Measurements from ENCODE around the gene TRPT1.
A peak's percentile ranks its signal among the peaks of the same experiment; 100 is the strongest.

TRPT1 gene

DNA sequence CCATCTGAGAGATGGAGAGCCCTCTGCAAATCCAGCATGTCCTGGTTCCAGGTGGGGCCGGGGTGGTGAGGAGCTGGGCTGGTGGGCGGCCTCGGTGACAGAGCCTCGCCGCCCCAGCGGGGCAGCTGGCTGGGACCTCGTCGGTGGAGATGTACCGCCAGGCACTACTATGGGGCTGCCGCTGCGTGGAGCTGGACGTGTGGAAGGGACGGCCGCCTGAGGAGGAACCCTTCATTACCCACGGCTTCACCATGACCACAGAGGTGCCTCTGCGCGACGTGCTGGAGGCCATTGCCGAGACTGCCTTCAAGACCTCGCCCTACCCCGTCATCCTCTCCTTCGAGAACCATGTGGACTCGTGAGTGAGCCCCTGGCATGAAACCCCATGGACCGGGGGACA is 32.4 kb upstream of the TRPT1 start (continued):
- TF ChIP-seq, protein P1, sequence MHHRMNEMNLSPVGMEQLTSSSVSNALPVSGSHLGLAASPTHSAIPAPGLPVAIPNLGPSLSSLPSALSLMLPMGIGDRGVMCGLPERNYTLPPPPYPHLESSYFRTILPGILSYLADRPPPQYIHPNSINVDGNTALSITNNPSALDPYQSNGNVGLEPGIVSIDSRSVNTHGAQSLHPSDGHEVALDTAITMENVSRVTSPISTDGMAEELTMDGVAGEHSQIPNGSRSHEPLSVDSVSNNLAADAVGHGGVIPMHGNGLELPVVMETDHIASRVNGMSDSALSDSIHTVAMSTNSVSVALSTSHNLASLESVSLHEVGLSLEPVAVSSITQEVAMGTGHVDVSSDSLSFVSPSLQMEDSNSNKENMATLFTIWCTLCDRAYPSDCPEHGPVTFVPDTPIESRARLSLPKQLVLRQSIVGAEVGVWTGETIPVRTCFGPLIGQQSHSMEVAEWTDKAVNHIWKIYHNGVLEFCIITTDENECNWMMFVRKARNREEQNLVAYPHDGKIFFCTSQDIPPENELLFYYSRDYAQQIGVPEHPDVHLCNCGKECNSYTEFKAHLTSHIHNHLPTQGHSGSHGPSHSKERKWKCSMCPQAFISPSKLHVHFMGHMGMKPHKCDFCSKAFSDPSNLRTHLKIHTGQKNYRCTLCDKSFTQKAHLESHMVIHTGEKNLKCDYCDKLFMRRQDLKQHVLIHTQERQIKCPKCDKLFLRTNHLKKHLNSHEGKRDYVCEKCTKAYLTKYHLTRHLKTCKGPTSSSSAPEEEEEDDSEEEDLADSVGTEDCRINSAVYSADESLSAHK (tag by site-specific recombination; IDR thresholded peaks at IDR 0.05): no peak
- TF ChIP-seq ZSCAN30 (tag by site-specific recombination; IDR thresholded peaks at IDR 0.05): no peak
- TF ChIP-seq, protein P2, sequence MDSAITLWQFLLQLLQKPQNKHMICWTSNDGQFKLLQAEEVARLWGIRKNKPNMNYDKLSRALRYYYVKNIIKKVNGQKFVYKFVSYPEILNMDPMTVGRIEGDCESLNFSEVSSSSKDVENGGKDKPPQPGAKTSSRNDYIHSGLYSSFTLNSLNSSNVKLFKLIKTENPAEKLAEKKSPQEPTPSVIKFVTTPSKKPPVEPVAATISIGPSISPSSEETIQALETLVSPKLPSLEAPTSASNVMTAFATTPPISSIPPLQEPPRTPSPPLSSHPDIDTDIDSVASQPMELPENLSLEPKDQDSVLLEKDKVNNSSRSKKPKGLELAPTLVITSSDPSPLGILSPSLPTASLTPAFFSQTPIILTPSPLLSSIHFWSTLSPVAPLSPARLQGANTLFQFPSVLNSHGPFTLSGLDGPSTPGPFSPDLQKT (IDR thresholded peaks at IDR 0.05; ENCODE audit: borderline replicate concordance, low read depth, low read length): no peak

DNA sequence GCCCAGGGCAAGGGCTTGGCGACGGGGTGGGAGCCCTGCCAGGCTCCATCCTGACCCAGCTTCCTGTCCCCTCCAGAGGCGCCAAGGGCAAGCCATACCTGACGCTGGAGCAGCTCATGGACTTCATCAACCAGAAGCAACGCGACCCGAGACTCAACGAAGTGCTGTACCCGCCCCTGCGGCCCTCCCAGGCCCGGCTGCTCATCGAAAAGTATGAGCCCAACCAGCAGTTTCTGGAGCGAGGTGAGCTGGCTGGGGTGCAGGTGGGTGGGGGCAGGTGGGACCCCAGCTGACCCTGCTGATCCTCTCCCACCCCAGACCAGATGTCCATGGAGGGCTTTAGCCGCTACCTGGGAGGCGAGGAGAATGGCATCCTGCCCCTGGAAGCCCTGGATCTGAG is 30.3 kb upstream of the TRPT1 start:
- ChIA-PET CTCF (interaction anchor here (0.6 to 0.8 kb wide), 3 partner anchors 12 to 87 kb away, joined by 3 to 5 read pairs (median 3); no protein-coding TSS in a partner anchor), POLR2A (interaction anchor here (0.9 to 1.6 kb wide), 4 partner anchors 12 to 15 kb away, joined by 3 to 6 read pairs (median 4); no protein-coding TSS in a partner anchor)
- Histone ChIP-seq H3K36me3 (ENCODE audit: control insufficient read depth in 2 of 2, insufficient read depth in 1 of 2, low read length in 2 of 2) (peaks cover 0 to 57% of the 10 kb centered on the region in 2 experiments; a peak in 2 of 3 replicates), H3K4me1 (ENCODE audit: control insufficient read depth, insufficient read depth, low read length) (peaks cover 5% of the 10 kb centered on the region), H3K4me3 (ENCODE audit: low read depth, low read length) (no peak overlapping the region), H3K9me3 (ENCODE audit: control insufficient read depth, insufficient read depth, low read depth, low read length) (no peaks in the 10 kb centered on the region), H3K27ac (ENCODE audit: extremely low read depth, low read depth, low read length) (no peak overlapping the region)
- TF ChIP-seq MYNN (tag by site-specific recombination; IDR thresholded peaks at IDR 0.05; ENCODE audit: borderline replicate concordance): no peak
- TF ChIP-seq, protein P3, sequence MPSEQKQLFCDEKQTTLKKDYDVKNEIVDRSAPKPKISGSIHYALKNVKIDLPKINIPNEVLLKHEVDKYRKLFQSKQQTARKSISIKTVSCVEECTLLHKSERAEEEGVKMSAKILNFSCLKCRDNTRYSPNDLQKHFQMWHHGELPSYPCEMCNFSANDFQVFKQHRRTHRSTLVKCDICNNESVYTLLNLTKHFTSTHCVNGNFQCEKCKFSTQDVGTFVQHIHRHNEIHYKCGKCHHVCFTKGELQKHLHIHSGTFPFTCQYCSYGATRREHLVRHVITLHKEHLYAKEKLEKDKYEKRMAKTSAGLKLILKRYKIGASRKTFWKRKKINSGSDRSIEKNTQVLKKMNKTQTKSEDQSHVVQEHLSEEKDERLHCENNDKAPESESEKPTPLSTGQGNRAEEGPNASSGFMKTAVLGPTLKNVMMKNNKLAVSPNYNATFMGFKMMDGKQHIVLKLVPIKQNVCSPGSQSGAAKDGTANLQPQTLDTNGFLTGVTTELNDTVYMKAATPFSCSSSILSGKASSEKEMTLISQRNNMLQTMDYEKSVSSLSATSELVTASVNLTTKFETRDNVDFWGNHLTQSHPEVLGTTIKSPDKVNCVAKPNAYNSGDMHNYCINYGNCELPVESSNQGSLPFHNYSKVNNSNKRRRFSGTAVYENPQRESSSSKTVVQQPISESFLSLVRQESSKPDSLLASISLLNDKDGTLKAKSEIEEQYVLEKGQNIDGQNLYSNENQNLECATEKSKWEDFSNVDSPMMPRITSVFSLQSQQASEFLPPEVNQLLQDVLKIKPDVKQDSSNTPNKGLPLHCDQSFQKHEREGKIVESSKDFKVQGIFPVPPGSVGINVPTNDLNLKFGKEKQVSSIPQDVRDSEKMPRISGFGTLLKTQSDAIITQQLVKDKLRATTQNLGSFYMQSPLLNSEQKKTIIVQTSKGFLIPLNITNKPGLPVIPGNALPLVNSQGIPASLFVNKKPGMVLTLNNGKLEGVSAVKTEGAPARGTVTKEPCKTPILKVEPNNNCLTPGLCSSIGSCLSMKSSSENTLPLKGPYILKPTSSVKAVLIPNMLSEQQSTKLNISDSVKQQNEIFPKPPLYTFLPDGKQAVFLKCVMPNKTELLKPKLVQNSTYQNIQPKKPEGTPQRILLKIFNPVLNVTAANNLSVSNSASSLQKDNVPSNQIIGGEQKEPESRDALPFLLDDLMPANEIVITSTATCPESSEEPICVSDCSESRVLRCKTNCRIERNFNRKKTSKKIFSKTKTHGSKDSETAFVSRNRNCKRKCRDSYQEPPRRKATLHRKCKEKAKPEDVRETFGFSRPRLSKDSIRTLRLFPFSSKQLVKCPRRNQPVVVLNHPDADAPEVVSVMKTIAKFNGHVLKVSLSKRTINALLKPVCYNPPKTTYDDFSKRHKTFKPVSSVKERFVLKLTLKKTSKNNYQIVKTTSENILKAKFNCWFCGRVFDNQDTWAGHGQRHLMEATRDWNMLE (tag by site-specific recombination; conservative IDR thresholded peaks at IDR 0.05; ENCODE audit: low read depth): no peak
- TF ChIP-seq ZNF76 (tag by site-specific recombination; IDR thresholded peaks at IDR 0.05; ENCODE audit: borderline replicate concordance, low read depth): no peak
- no peak for TF ChIP-seq ZFP3 (tag by site-specific recombination; IDR thresholded peaks at IDR 0.05; ENCODE audit: low read depth)
- TF ChIP-seq ZNF19 (tag by site-specific recombination; IDR thresholded peaks at IDR 0.05; ENCODE audit: low read depth): no peak
- TF ChIP-seq, protein P4, sequence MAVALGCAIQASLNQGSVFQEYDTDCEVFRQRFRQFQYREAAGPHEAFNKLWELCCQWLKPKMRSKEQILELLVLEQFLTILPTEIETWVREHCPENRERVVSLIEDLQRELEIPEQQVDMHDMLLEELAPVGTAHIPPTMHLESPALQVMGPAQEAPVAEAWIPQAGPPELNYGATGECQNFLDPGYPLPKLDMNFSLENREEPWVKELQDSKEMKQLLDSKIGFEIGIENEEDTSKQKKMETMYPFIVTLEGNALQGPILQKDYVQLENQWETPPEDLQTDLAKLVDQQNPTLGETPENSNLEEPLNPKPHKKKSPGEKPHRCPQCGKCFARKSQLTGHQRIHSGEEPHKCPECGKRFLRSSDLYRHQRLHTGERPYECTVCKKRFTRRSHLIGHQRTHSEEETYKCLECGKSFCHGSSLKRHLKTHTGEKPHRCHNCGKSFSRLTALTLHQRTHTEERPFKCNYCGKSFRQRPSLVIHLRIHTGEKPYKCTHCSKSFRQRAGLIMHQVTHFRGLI (tag by site-specific recombination; IDR thresholded peaks at IDR 0.05): peak; percentile 83

Data from HEK293 (cell line).